ENCODE data around the gene PGC. TPM values are rescaled to one million over a fixed set of nuclear protein-coding genes. Genes with fewer than 3 reads are reported as not detected.

Gene PGC
- total RNA-seq, 1 experiment from 2014 or later: not detected

GRCh38 chr6:41787219-41787917, 40.2 kb upstream of the PGC start, which contains the start of gene TOMM6:
Gene TOMM6 (plus strand): TSS chr6:41787694. CDS start chr6:41787698, 4 bp downstream.
- H3K27ac ChIP-seq (ENCODE audit: insufficient read length, low read depth, low read length): no peak within 1 kb of the TSS
- no peak within 1 kb of the TSS for H3T11ph ChIP-seq (ENCODE audit: low read length)
- DNase-seq: peak; percentile 96
- H4K20me1 ChIP-seq (ENCODE audit: control insufficient read depth, insufficient read depth, insufficient read length): no peaks in the 10 kb centered on the region
- no peak within 1 kb of the TSS for H3K23ac ChIP-seq (ENCODE audit: insufficient read length, low read depth, low read length)
- no peak within 1 kb of the TSS; the same call in 1 of the 2 replicates for H2BK15ac ChIP-seq (ENCODE audit: low read depth, low read length)
- H3K56ac ChIP-seq (ENCODE audit: insufficient read length, low read depth, low read length): no peak within 1 kb of the TSS
- no peak within 1 kb of the TSS for H2AFZ ChIP-seq (ENCODE audit: low read length)
- no peak within 1 kb of the TSS for H3K4ac ChIP-seq (ENCODE audit: low read depth, low read length)
- peak within 1 kb of the TSS; percentile 95 to 98 (median 97) for H3K27ac Mint-ChIP-seq
- no peak within 1 kb of the TSS for H2BK120ac ChIP-seq (ENCODE audit: low read depth, low read length, poor library complexity, severe bottlenecking)
- peak within 1 kb of the TSS; percentile 25 for H2BK5ac ChIP-seq (ENCODE audit: insufficient read length, low read length)
- H3K9me3 ChIP-seq (ENCODE audit: control insufficient read depth, low read depth, low read length): no peaks in the 10 kb centered on the region
- H3K4me1 ChIP-seq (ENCODE audit: insufficient read depth, low read length): no peaks in the 10 kb centered on the region
- H4K5ac ChIP-seq (ENCODE audit: insufficient read length, low read depth, low read length): peak within 1 kb of the TSS; percentile 85
- H3K27me3 Mint-ChIP-seq (ENCODE audit: low read depth): peaks cover 40% of the 10 kb centered on the region
- H3K4me1 Mint-ChIP-seq: peaks cover 10 to 16% of the 10 kb centered on the region in 2 experiments
- H3K18ac ChIP-seq (ENCODE audit: insufficient read length, low read depth, low read length): peak within 1 kb of the TSS; percentile 84
- H4K8ac ChIP-seq (replicated peaks; ENCODE audit: insufficient read length, low read depth, low read length): no peak within 1 kb of the TSS
- H3K4me3 Mint-ChIP-seq: peak within 1 kb of the TSS; percentile 95 to 98
- peaks cover 12% of the 10 kb centered on the region; the same call in 1 of the 2 replicates for H3K27me3 ChIP-seq (ENCODE audit: insufficient read depth, low read length)
- peak within 1 kb of the TSS; percentile 95 for H3K4me2 ChIP-seq (ENCODE audit: insufficient read depth, insufficient read length, low read length)
- H2BK12ac ChIP-seq (ENCODE audit: insufficient read length, low read depth, low read length): peak within 1 kb of the TSS; percentile 6
- H3K14ac ChIP-seq (ENCODE audit: insufficient read depth, low read length): peak within 1 kb of the TSS; percentile 84
- WGBS (ENCODE audit: extremely low coverage, insufficient read length, low lambda C conversion rate): no CpG with 5 or more reads among the region's 55 CpGs
- H2AK5ac ChIP-seq (ENCODE audit: insufficient read length, low read length): no peak within 1 kb of the TSS
- no peaks in the 10 kb centered on the region for H3K79me1 ChIP-seq (ENCODE audit: insufficient read depth, low read depth, low read length, poor library complexity, severe bottlenecking)
- peaks cover 12 to 32% (median 26%) of the 10 kb centered on the region in 3 experiments for H3K36me3 Mint-ChIP-seq (ENCODE audit: insufficient read depth in 1 of 3, low read depth in 3 of 3)
- H3K9ac ChIP-seq (ENCODE audit: extremely low read depth, insufficient read length, low read length): peak within 1 kb of the TSS; percentile 95
- H4K91ac ChIP-seq (ENCODE audit: insufficient read length, low read depth, low read length): no peak within 1 kb of the TSS
- H2BK20ac ChIP-seq (ENCODE audit: low read depth, low read length, poor library complexity, severe bottlenecking): no peak within 1 kb of the TSS
- H3K23me2 ChIP-seq (ENCODE audit: insufficient read length, low read depth, low read length, poor library complexity, severe bottlenecking): peaks cover 8% of the 10 kb centered on the region
- peaks cover 2% of the 10 kb centered on the region; the same call in 1 of the 2 replicates for H3K79me2 ChIP-seq (ENCODE audit: insufficient read depth, low read length)
- TF ChIP-seq, protein P1, sequence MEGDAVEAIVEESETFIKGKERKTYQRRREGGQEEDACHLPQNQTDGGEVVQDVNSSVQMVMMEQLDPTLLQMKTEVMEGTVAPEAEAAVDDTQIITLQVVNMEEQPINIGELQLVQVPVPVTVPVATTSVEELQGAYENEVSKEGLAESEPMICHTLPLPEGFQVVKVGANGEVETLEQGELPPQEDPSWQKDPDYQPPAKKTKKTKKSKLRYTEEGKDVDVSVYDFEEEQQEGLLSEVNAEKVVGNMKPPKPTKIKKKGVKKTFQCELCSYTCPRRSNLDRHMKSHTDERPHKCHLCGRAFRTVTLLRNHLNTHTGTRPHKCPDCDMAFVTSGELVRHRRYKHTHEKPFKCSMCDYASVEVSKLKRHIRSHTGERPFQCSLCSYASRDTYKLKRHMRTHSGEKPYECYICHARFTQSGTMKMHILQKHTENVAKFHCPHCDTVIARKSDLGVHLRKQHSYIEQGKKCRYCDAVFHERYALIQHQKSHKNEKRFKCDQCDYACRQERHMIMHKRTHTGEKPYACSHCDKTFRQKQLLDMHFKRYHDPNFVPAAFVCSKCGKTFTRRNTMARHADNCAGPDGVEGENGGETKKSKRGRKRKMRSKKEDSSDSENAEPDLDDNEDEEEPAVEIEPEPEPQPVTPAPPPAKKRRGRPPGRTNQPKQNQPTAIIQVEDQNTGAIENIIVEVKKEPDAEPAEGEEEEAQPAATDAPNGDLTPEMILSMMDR (conservative IDR thresholded peaks at IDR 0.05): peak; percentile 94
- no peaks in the 10 kb centered on the region; a peak in 3 of 5 replicates for H3K9me3 Mint-ChIP-seq

Data from H9 (cell line).